ENCODE data around the gene CHPF.

Gene CHPF

DNA sequence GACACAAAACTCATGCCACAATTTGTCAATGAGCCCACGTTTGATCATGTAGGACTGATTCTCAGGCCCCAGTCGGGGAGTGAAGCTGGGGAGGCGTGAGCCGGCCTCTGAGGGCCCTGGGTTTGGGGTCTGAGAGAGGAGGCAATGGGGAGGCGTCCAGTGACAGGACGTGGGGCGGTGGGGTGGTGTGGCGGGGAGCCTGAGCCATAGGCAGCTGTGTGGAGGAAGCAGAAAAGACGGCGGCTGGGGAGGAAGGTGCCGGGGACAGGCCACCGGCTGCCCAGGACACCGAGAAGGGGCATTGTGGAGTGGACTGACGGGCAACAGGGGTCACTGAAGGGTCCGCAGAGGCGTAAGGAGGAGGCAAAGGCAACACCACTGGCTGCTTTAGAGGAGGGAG is 7.2 kb downstream of the CHPF start:
- ChIA-PET CTCF (interaction anchor here (1.0 kb wide), 1 partner anchor 77 kb away, joined by 3 read pairs; no protein-coding TSS in a partner anchor), POLR2A (no interaction called here)
- Histone ChIP-seq H3K4me1 (ENCODE audit: control insufficient read depth, insufficient read depth, low read length) (no peaks in the 10 kb centered on the region), H3K9me3 (ENCODE audit: control insufficient read depth, insufficient read depth, low read depth, low read length) (no peaks in the 10 kb centered on the region), H3K27ac (ENCODE audit: extremely low read depth, low read depth, low read length) (no peak overlapping the region), H3K4me3 (ENCODE audit: low read depth, low read length) (no peak overlapping the region), H3K36me3 (ENCODE audit: control insufficient read depth in 2 of 2, insufficient read depth in 1 of 2, low read length in 2 of 2) (peaks cover 0 to 30% of the 10 kb centered on the region in 2 experiments; a peak in 1 of 3 replicates)
- TF ChIP-seq ZNF324 (tag by site-specific recombination; IDR thresholded peaks at IDR 0.05) (no peak), ZNF777 (tag by site-specific recombination; IDR thresholded peaks at IDR 0.05; ENCODE audit: borderline replicate concordance) (no peak), ZNF426 (tag by site-specific recombination; IDR thresholded peaks at IDR 0.05) (no peak), ZNF221 (tag by site-specific recombination; IDR thresholded peaks at IDR 0.05; ENCODE audit: borderline replicate concordance) (no peak), SP3 (tag by site-specific recombination; IDR thresholded peaks at IDR 0.05) (no peak)
- TF ChIP-seq, protein P1, sequence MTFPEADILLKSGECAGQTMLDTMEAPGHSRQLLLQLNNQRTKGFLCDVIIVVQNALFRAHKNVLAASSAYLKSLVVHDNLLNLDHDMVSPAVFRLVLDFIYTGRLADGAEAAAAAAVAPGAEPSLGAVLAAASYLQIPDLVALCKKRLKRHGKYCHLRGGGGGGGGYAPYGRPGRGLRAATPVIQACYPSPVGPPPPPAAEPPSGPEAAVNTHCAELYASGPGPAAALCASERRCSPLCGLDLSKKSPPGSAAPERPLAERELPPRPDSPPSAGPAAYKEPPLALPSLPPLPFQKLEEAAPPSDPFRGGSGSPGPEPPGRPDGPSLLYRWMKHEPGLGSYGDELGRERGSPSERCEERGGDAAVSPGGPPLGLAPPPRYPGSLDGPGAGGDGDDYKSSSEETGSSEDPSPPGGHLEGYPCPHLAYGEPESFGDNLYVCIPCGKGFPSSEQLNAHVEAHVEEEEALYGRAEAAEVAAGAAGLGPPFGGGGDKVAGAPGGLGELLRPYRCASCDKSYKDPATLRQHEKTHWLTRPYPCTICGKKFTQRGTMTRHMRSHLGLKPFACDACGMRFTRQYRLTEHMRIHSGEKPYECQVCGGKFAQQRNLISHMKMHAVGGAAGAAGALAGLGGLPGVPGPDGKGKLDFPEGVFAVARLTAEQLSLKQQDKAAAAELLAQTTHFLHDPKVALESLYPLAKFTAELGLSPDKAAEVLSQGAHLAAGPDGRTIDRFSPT (tag by site-specific recombination; IDR thresholded peaks at IDR 0.05) = no peak

DNA sequence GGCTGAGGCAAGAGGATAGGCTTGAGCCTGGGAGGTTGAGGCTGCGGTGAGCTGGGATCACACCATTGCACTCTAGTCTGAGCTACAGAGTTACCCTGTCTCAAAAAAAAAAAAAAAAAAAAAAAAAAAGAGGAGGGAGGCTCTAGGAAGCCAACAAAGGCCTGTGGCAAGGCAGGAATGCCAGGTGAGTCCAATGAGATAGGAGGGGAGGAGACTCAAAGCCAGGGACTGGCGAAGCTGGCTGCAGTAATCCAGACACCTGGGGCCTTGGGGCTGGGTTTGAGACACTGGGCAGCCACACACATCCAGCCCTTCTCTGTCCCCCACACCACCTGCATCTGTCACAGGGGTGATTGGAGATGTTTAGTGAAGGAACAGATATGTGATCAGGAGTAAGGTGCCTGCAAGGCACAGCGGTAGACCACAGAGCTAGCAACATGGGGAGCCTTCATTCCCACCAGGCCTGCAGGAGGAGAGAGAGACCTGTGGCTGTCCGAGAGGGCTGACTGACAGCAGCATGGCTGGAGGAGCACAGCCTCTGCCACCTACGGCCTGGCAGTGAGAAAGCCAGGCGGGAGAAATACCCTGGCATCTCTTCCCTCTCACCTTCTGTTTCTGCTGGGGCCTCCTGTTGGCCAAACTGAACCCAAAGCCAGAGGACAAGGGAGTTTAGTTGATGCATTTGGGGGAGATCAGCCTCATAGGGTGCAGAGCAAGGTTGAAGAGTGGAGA is 9.5 kb downstream of the CHPF start:
- TF ChIP-seq SCRT2 (tag by site-specific recombination; IDR thresholded peaks at IDR 0.05) (0 out of 2 replicates have a peak, but pooled peaks have one; percentile 18), ZNF2 (tag by site-specific recombination; IDR thresholded peaks at IDR 0.05) (no peak)
- POLR2A ChIA-PET = interaction anchor here (1.4 kb wide), 1 partner anchor 35 kb away, joined by 3 read pairs; the partner anchor contains the start of gene GMPPA

DNA sequence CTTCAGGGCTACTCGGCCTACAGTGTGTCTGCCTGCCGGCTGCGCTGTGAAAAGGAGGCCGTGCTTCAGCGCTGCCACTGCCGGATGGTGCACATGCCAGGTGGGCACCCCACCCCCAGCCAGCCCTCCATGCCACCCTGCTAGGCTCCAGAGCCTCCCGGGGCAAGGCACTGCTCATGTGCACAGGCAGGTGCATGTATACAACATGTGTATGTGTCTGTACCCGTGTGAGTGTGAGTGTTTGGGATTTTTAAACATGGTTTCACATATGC is 11.3 kb downstream of the CHPF start:
- TF ChIP-seq ZNF302 (tag by site-specific recombination; IDR thresholded peaks at IDR 0.05; ENCODE audit: low read depth) = no peak
- TF ChIP-seq SP3 (tag by site-specific recombination; IDR thresholded peaks at IDR 0.05) = no peak
- TF ChIP-seq ZNF112 (tag by site-specific recombination; IDR thresholded peaks at IDR 0.05) = no peak
- no peak for TF ChIP-seq ZNF843 (tag by site-specific recombination; IDR thresholded peaks at IDR 0.05)
- TF ChIP-seq REPIN1 (tag by site-specific recombination; IDR thresholded peaks at IDR 0.05; ENCODE audit: low read depth) = no peak
- TF ChIP-seq ZNF37A (tag by site-specific recombination; IDR thresholded peaks at IDR 0.05) = no peak
- TF ChIP-seq ZNF548 (tag by site-specific recombination; IDR thresholded peaks at IDR 0.05) = no peak
- TF ChIP-seq ZNF658 (tag by site-specific recombination; IDR thresholded peaks at IDR 0.05) = no peak
- no peak for TF ChIP-seq HOXD13 (CRISPR knock-in tag; IDR thresholded peaks at IDR 0.05; ENCODE audit: borderline replicate concordance)
- no peak for TF ChIP-seq HOXA7 (CRISPR knock-in tag; IDR thresholded peaks at IDR 0.05; ENCODE audit: borderline replicate concordance)
- no peak for TF ChIP-seq MZF1 (tag by site-specific recombination; IDR thresholded peaks at IDR 0.05; ENCODE audit: borderline replicate concordance)
- TF ChIP-seq ZNF48 (tag by site-specific recombination; IDR thresholded peaks at IDR 0.05) = no peak
- no peak for TF ChIP-seq YY1 (tag by site-specific recombination; IDR thresholded peaks at IDR 0.05)
- no peak for TF ChIP-seq ZNF837 (tag by site-specific recombination; IDR thresholded peaks at IDR 0.05)
- Histone ChIP-seq H3K27ac (ENCODE audit: extremely low read depth, low read depth, low read length) (no peak overlapping the region), H3K9me3 (ENCODE audit: control insufficient read depth, insufficient read depth, low read depth, low read length) (no peaks in the 10 kb centered on the region), H3K4me3 (ENCODE audit: low read depth, low read length) (no peak overlapping the region), H3K4me1 (ENCODE audit: control insufficient read depth, insufficient read depth, low read length) (no peaks in the 10 kb centered on the region), H3K36me3 (ENCODE audit: control insufficient read depth in 2 of 2, insufficient read depth in 1 of 2, low read length in 2 of 2) (no peaks in the 10 kb centered on the region)
- ChIA-PET POLR2A (no interaction called here), CTCF (interaction anchor here (0.6 to 9.7 kb wide), 7 partner anchors 8 to 404 kb away, joined by 3 to 252 read pairs (median 5); partner anchors contain the start of gene GMPPA)

More for the DNA sequence above, 9.5 kb downstream of the CHPF start:
- CTCF ChIA-PET = interaction anchor here (0.7 to 8.5 kb wide), 6 partner anchors 6 to 363 kb away, joined by 4 to 252 read pairs (median 5); partner anchors contain the start of gene GMPPA
- Histone ChIP-seq H3K27ac (ENCODE audit: extremely low read depth, low read depth, low read length) (no peak overlapping the region), H3K4me3 (ENCODE audit: low read depth, low read length) (no peak overlapping the region), H3K36me3 (ENCODE audit: control insufficient read depth in 2 of 2, insufficient read depth in 1 of 2, low read length in 2 of 2) (peaks cover 0 to 7% of the 10 kb centered on the region in 2 experiments; a peak in 1 of 3 replicates), H3K4me1 (ENCODE audit: control insufficient read depth, insufficient read depth, low read length) (no peaks in the 10 kb centered on the region), H3K9me3 (ENCODE audit: control insufficient read depth, insufficient read depth, low read depth, low read length) (no peaks in the 10 kb centered on the region)

Data from HEK293 (cell line).